Cerebellar cortex (tissue), 1 donor: Measurements from ENCODE around the gene BMP7.
"Not testable (repeated sequence)": the region's sequence is repeated elsewhere in the genome, so short reads cannot be mapped to it uniquely, and the experiment has no call there.

Experiments used
- DNase-seq: peaks from one replicate; pipeline ENCODE4 v3.0.0-alpha.2; 2015; ENCODE audit warnings: low spot score

BMP7 gene

GRCh38 chr20:57249073-57249472 is 17.4 kb downstream of the BMP7 start:
- no peak for DNase-seq

DNA sequence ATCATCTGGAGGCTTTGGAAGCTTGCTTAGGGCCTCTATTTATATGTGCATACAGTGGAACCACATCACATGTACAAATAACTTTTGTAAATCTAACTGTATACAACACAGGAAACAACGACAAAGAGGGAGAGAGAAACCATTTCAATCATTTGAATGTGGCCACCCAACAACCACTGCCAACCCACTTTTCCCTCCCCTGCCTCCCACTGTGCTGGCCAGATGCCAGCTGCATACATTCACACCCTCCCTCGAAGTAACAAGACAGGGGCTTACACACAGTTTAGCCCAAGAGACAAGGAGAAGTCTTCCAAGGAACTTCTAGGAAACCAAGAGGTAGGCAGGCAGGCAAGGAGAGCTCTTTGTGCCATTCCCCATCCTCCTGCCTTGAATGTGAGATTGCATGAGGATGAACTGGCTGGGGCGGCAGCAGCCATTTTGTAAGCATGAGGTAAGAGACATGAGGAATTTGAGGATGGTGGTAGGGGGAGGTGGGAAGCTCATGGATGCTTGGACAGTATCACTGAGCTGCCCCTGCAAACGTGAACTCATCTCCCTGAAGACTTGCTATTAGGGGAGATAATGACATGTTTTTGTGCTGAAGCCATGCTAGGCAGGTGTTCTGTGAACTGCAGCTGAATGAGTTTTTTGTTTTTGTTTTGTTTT is 18.2 kb downstream of the BMP7 start:
- DNase-seq = no peak

DNA sequence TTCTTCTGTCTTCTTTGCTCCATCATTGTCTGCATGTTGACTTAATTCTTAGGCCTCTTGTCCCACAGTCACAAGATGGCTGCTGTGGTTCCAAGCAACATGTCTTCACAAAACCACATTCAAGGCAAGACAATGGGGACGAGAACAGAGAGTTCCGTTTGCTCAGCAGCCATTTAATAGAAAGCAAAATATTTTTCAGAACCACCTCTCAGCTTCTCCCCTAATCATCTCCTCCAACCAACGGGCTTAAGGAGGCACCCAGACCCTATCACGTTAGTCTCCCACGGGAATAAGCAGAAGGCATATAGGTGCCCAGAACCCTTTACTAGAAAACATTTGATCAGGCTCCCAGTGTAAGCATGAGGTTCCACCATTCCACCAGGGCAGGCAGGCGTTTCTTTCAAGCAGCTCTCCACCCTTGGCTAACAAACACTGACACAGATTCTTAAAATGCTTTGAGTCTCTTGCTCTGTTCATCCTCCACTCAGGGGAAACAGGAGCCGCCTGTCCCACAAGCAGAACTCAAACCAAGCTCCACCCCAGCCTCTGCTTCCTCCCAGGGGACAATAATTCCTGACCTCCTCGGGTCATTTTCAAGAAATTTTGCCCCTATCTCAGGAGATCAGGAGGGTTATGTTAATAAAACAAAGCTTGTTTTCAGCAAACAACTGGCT is 19.0 kb downstream of the BMP7 start:
- DNase-seq = no peak

DNA sequence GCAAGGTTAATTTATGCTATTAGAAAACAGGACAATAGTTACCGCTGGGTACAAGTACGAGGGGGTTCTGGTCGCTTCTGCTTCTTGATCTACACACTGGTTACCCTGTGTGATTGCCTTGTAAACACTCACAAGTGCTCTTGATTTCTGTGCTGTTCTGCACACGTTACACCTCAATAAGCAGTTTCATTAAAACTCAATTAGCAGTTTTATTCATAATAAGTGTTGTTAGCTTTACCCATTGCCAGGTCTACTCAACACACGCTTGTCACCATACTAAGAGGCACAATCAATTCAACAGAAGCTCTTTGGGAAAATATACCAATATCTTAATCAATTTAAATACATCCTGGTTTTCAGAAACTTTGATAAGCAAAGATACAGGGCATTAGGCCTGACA is 20.4 kb downstream of the BMP7 start:
- no peak for DNase-seq

- DNase-seq = no peak
Observed at GRCh38 chr20:57244627-57245214, 21.7 kb downstream of the BMP7 start.

- no peak for DNase-seq
Observed at GRCh38 chr20:57244221-57244585, 22.2 kb downstream of the BMP7 start.

- DNase-seq = no peak
Observed at GRCh38 chr20:57243480-57244220, 22.8 kb downstream of the BMP7 start.

DNA sequence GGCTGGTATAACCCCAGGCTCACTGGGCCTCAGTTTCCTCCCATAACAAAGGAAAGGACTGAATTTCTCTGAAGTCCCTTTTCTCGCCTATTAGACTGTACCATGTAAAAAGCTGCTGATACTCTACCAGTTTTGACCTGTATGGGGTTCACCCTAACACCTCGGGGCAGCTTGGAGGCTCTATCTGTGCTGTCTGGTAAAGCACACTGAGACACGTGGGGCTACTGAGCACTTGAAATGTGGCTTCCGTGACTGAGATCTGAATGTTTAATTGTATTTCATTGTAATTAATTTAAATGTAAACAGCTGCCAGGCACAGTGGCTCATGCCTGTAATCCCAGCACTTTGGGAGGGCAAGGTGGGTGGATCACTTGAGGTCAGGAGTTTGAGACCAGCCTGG is 24.0 kb downstream of the BMP7 start:
- no peak for DNase-seq

GRCh38 chr20:57241363-57241991 is 25.0 kb downstream of the BMP7 start:
- no peak for DNase-seq

DNA sequence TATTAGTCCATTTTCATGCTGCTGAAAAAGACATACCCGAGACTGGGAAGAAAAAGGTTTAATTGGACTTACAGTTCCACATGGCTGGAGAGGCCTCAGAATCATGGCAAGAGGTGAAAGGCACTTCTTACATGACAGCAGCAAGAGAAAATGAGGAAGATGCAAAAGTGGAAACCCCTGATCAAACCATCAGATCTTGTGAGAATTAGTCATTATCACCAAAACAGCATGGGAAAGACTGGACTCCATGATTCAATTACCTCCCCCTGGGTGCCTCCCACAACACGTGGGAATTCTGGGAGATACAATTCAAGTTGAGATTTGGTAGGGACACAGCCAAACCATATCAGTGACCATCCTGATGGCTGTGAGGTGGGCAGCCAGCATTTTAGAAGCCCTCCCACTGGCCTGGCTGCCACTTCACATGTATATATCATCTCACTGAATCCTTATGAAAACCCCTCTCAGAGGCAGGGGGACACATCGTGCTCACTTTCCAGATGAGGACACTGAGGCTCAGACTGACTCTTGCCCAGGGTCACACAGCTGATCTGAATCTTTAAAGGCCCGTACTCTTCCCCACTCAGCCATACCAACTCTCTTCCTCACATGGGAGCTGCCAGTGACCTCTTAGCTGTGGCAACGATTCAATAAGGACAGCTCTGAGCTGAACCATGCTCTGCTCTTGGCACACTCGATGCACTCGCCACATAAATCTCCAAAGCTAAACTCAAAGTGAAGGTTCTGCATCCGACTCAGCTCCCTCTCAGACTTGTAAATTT is 25.7 kb downstream of the BMP7 start:
- no peak for DNase-seq

- DNase-seq = not testable (repeated sequence)
Observed at GRCh38 chr20:57239725-57240124, 26.7 kb downstream of the BMP7 start.

GRCh38 chr20:57239324-57239723 is 27.1 kb downstream of the BMP7 start:
- not testable (repeated sequence) for DNase-seq

GRCh38 chr20:57238089-57238488 is 28.4 kb downstream of the BMP7 start:
- DNase-seq = no peak

DNA sequence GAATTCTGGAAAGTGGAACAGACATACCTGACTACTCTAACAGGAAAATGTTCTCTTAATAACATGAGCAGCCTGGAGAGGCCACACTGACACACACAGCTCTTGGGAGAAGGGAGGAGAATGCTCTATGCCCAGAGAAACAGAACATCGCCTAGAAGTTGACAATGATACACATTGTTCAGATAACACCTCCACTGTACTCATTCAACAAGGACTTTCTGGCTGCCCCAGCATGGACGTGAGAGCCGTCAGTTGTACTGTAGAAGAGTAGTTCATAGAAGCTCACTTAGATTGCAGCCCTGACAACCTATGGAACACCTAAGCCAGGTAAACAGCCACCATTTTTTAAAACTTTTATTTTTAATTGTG is 28.9 kb downstream of the BMP7 start:
- no peak for DNase-seq

GRCh38 chr20:57236813-57237584 is 29.4 kb downstream of the BMP7 start:
- no peak for DNase-seq

- DNase-seq = no peak
Observed at GRCh38 chr20:57234556-57235251, 31.7 kb downstream of the BMP7 start.

- no peak for DNase-seq
Observed at GRCh38 chr20:57231951-57232428, 34.5 kb downstream of the BMP7 start.

- no peak for DNase-seq
Observed at GRCh38 chr20:57231161-57231560, 35.3 kb downstream of the BMP7 start.

GRCh38 chr20:57230247-57230646 is 36.2 kb downstream of the BMP7 start:
- no peak for DNase-seq

- DNase-seq = no peak
Observed at GRCh38 chr20:57229490-57229889, 37.0 kb downstream of the BMP7 start.
